GM21723 (cell line): ENCODE measurements around the gene CHMP2A.
"Not testable (repeated sequence)": the region's sequence is repeated elsewhere in the genome, so short reads cannot be mapped to it uniquely, and the experiment has no call there.

Experiments used
- ATAC-seq: cut with Tn5 transposase; IDR thresholded peaks from one replicate; pipeline ENCODE4 v1.9.1; 2021; ENCODE audit warnings: mild to moderate bottlenecking, moderate library complexity; ENCODE audit not compliant: unreplicated experiment

CHMP2A gene

GRCh38 chr19:58554494-58555368, at the start of gene CHMP2A:
Gene CHMP2A, minus strand, starts transcription at chr19:58555105. Its CDS starts 893 bp downstream, at chr19:58554212.
- ATAC-seq: peak; percentile 25

- ATAC-seq: no peak
Measured at GRCh38 chr19:58586133-58586765, 31.3 kb upstream of the CHMP2A start.

- no peak for ATAC-seq
Measured at GRCh38 chr19:58585442-58586132, 30.7 kb upstream of the CHMP2A start.

GRCh38 chr19:58584498-58585441, 29.9 kb upstream of the CHMP2A start:
- no peak for ATAC-seq

GRCh38 chr19:58582985-58583384, 28.1 kb upstream of the CHMP2A start:
- ATAC-seq: no peak

GRCh38 chr19:58581227-58582141, 26.6 kb upstream of the CHMP2A start:
- peak; percentile 70 for ATAC-seq

GRCh38 chr19:58579473-58580142, 24.7 kb upstream of the CHMP2A start:
- no peak for ATAC-seq

GRCh38 chr19:58578012-58578925, 23.4 kb upstream of the CHMP2A start:
- ATAC-seq: no peak

GRCh38 chr19:58577581-58577980, 22.7 kb upstream of the CHMP2A start:
- not testable (repeated sequence) for ATAC-seq

GRCh38 chr19:58575183-58576041, 20.5 kb upstream of the CHMP2A start:
- ATAC-seq: peak; percentile 43

GRCh38 chr19:58573658-58574164, 18.8 kb upstream of the CHMP2A start:
- no peak for ATAC-seq

- ATAC-seq: peak; percentile 55
Measured at GRCh38 chr19:58572818-58573657, 18.1 kb upstream of the CHMP2A start, which contains the start of gene MZF1. Gene MZF1, minus strand, starts transcription at chr19:58573335. Its CDS starts 1,946 bp downstream, at chr19:58571389.

GRCh38 chr19:58572026-58572817, 17.3 kb upstream of the CHMP2A start:
- ATAC-seq: no peak

- ATAC-seq: no peak
Measured at GRCh38 chr19:58571575-58571947, 16.7 kb upstream of the CHMP2A start.
